Activated T-cell treated with anti-CD3 and anti-CD28 coated beads, Interleukin-2, amount 50 U/mL, for 72 hours (primary cell): ENCODE data around the gene KRTAP19-3. TPM values are rescaled to one million over a fixed set of nuclear protein-coding genes. Genes with fewer than 3 reads are reported as not detected.
"Not testable (repeated sequence)": the region's sequence is repeated elsewhere in the genome, so short reads cannot be mapped to it uniquely, and the experiment has no call there.

ENCODE experiments used
- ATAC-seq, 2 donors: fragments of 150-1000 bp; cut with Tn5 transposase; replicated peaks in 1 of 2; 2 replicates each; pipeline ENCODE4 v1.10.0; 2021; ENCODE audit warnings: moderate library complexity in 2 of 2, mild to moderate bottlenecking in 1 of 2
- DNase-seq, 2 donors: peaks; one replicate each; pipeline ENCODE4 v3.0.0; 2021 to 2022; ENCODE audit warnings: mixed read lengths in 1 of 2
- H3K27ac Mint-ChIP-seq: one replicate; pipeline ENCODE4 v1.8.0; 2022; ENCODE audit warnings: mild to moderate bottlenecking, moderate library complexity, mixed read lengths
- H3K27me3 Mint-ChIP-seq: one replicate; pipeline ENCODE4 v1.8.0; 2022; ENCODE audit warnings: low read depth, mixed read lengths
- H3K36me3 Mint-ChIP-seq, 2 donors: one replicate each; pipeline ENCODE4 v1.8.0; 2022; ENCODE audit warnings: mixed read lengths in 2 of 2, mild to moderate bottlenecking in 1 of 2; ENCODE audit not compliant: insufficient read depth in 2 of 2
- H3K4me1 Mint-ChIP-seq: one replicate; pipeline ENCODE4 v1.8.0; 2022; ENCODE audit warnings: low read depth, mixed read lengths
- H3K4me3 Mint-ChIP-seq, 2 donors: one replicate each; pipeline ENCODE4 v1.8.0; 2022; ENCODE audit warnings: mild to moderate bottlenecking in 2 of 2, mixed read lengths in 2 of 2, moderate library complexity in 2 of 2
- H3K9me3 Mint-ChIP-seq, 2 donors: one replicate each; pipeline ENCODE4 v1.8.0; 2022; ENCODE audit warnings: mixed read lengths in 2 of 2
- total RNA-seq, 2 donors: library from RNA; stranded (reverse); gene quantifications; one replicate each; pipeline ENCODE4 v1.2.3, GENCODE V29; 2022

Gene KRTAP19-3
- total RNA-seq, result not detected

DNA sequence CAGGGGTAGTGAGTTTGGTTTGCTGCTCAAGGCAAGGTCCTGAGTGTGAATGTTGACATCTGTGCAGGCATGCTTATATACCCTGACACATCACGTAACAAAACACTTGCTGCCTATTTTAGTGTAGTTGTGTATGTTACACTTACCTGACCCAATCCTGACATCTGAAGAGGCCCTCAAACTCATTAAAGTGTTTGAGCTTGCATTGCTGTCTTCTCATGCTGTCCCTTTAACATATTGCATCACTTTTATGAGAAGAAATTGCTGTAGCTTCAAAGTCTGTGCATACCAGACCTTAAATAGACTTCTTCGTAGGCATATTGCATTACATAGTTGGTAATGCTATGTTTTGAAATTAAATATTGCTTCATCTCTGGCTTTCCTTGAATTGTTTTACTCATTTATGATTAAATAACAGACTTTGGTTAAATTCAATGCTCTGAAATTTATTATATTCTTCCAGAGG lies at the start of gene KRTAP19-3:
Gene KRTAP19-3, minus strand, starts transcription at position 51 of the 466 bp plus-strand sequence. CDS start 56 bp downstream, outside the sequence.
- no peaks in the 10 kb centered on the region for H3K27me3 Mint-ChIP-seq
- ATAC-seq (no peak), DNase-seq (no peak)
- no peak within 1 kb of the TSS for H3K27ac Mint-ChIP-seq
- no peaks in the 10 kb centered on the region for H3K36me3 Mint-ChIP-seq
- H3K9me3 Mint-ChIP-seq, result peaks cover 2 to 4% of the 10 kb centered on the region in 2 donors
- no peaks in the 10 kb centered on the region for H3K4me1 Mint-ChIP-seq
- no peak within 1 kb of the TSS for H3K4me3 Mint-ChIP-seq

GRCh38 chr21:30518876-30519275 lies 27.1 kb upstream of the KRTAP19-3 start:
- H3K4me3 Mint-ChIP-seq, result no peak overlapping the region
- no peaks in the 10 kb centered on the region for H3K4me1 Mint-ChIP-seq
- no peak for ATAC-seq
- H3K36me3 Mint-ChIP-seq, result no peaks in the 10 kb centered on the region
- no peak overlapping the region for H3K27ac Mint-ChIP-seq
- H3K27me3 Mint-ChIP-seq, result no peaks in the 10 kb centered on the region
- peaks cover 0 to 5% of the 10 kb centered on the region in 2 donors for H3K9me3 Mint-ChIP-seq
- no peak for DNase-seq

DNA sequence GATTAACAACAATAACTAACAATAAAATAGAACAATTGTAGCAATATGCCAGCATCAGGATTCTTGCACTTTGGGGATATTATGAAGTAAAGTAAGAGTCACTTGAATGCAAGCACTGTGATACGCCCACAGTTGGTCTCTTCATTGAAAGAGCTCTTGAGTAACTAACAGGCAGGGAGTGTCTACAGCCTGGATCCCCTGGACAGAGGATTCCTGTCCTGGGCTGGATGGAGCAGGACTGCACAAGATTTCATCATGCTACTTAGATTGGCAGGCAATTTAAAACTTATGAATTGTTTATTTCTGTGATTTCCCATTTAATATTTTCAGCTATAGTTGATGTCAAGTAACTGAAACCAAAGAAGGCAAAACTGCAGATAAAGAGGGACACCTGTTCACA lies 23.9 kb upstream of the KRTAP19-3 start:
- Mint-ChIP-seq H3K27ac (no peak overlapping the region), H3K27me3 (no peaks in the 10 kb centered on the region), H3K9me3 (peaks cover 0 to 3% of the 10 kb centered on the region in 2 donors), H3K4me1 (no peaks in the 10 kb centered on the region), H3K4me3 (no peak overlapping the region), H3K36me3 (no peaks in the 10 kb centered on the region)
- ATAC-seq, result no peak
- DNase-seq, result no peak

DNA sequence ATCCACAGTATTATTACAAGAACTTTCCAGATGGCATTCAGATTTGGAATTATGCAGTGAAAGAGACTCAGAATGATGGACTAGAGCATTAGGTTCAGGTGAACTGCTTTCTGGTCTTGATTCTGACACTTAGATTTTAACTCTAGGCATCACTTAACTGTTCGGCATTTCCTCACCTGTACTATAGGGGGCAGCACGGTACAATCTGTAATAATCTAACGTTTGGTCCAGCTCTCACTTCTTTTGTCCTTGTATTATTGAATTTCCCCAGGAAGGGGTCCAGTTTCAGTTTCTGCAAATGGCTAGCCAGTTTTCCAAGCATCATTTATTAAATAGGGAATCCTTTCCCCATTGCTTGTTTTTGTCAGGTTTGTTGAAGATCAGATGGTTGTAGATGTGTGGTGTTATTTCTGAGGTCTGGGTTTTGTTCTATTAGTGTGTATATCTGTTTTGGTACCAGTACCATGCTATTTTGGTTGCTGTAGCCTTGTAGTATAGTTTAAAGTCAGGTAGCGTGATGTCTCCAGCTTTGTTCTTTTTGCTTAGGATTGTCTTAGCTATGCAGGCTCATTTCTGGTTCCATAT lies 13.9 kb upstream of the KRTAP19-3 start:
- not testable (repeated sequence) for H3K4me1 Mint-ChIP-seq, H3K9me3 Mint-ChIP-seq, H3K27ac Mint-ChIP-seq, H3K4me3 Mint-ChIP-seq, ATAC-seq, H3K36me3 Mint-ChIP-seq
- DNase-seq, result peak; percentile 1 to 13
- peaks cover 11% of the 10 kb centered on the region for H3K27me3 Mint-ChIP-seq

- ATAC-seq (no peak), DNase-seq (no peak)
- Mint-ChIP-seq H3K4me3 (no peak within 1 kb of the TSS), H3K36me3 (no peaks in the 10 kb centered on the region), H3K27ac (no peak within 1 kb of the TSS), H3K4me1 (no peaks in the 10 kb centered on the region), H3K27me3 (peaks cover 9% of the 10 kb centered on the region), H3K9me3 (no peaks in the 10 kb centered on the region)
Observed at GRCh38 chr21:30502041-30502440, 10.2 kb upstream of the KRTAP19-3 start, which contains the start of gene KRTAP19-5. Gene KRTAP19-5 (minus strand): TSS chr21:30502141. CDS start chr21:30502090, 51 bp downstream.

- H3K4me3 Mint-ChIP-seq, result no peak within 1 kb of the TSS
- no peak for DNase-seq
- no peak for ATAC-seq
- H3K27ac Mint-ChIP-seq, result no peak within 1 kb of the TSS
- H3K4me1 Mint-ChIP-seq, result no peaks in the 10 kb centered on the region
- no peaks in the 10 kb centered on the region for H3K36me3 Mint-ChIP-seq
- H3K27me3 Mint-ChIP-seq, result no peaks in the 10 kb centered on the region
- H3K9me3 Mint-ChIP-seq, result no peaks in the 10 kb centered on the region
Observed at GRCh38 chr21:30497065-30497464, 5.3 kb upstream of the KRTAP19-3 start, which contains the start of gene KRTAP19-4. Gene KRTAP19-4 (minus strand): TSS chr21:30497165. CDS start chr21:30497110, 55 bp downstream.

DNA sequence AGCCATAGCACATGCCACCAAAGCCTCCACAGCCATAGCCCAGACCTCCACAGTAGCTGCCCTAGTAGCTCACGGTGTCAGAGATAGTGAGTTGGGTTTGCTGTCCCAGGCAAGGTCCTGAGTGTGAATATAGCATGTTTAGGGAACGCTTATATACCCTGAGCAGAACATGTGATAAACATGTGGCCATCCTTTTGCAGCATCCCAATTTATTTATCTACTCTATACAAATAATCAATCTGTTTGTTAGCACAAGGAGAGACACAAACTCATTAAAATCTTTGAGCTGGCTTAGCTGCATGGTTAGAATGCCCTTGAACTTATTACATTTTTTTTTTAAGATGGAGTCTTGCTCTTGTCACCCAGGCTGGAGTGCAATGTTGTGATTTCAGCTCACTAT lies 4.5 kb downstream of the KRTAP19-3 start, which contains the start of gene KRTAP19-2:
Gene KRTAP19-2, minus strand, starts transcription at position 101 of the 400 bp plus-strand sequence. Its CDS starts 88 bp downstream, at position 13.
- H3K4me3 Mint-ChIP-seq, result no peak within 1 kb of the TSS
- no peak within 1 kb of the TSS for H3K27ac Mint-ChIP-seq
- H3K4me1 Mint-ChIP-seq, result no peaks in the 10 kb centered on the region
- no peak for ATAC-seq
- H3K36me3 Mint-ChIP-seq, result no peaks in the 10 kb centered on the region
- no peaks in the 10 kb centered on the region for H3K27me3 Mint-ChIP-seq
- DNase-seq, result no peak
- H3K9me3 Mint-ChIP-seq, result peaks cover 5 to 8% of the 10 kb centered on the region in 2 donors

DNA sequence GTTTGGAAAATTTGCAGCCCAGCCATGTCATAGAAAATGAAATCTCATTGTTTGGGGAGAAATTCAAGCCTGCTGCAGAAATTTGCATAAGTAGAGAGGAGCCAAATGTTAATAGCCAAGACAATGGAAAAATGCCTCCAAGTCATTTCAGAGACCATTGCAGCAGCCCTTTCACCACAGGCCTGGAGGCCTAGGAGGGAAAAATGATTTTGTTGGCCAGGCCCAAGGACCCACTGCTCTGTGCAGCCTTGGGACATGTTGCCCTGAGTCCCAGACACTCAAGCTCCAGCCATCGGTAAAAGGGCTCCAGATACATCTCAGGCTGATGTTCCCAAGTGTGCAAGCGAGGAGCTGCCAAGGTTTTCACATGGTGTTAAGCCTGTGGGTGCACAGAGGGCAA lies 5.6 kb downstream of the KRTAP19-3 start:
- ATAC-seq (no peak), DNase-seq (no peak)
- no peaks in the 10 kb centered on the region for H3K36me3 Mint-ChIP-seq
- no peak overlapping the region for H3K27ac Mint-ChIP-seq
- H3K4me3 Mint-ChIP-seq, result no peak overlapping the region
- no peaks in the 10 kb centered on the region for H3K27me3 Mint-ChIP-seq
- H3K9me3 Mint-ChIP-seq, result peaks cover 5 to 8% of the 10 kb centered on the region in 2 donors
- no peaks in the 10 kb centered on the region for H3K4me1 Mint-ChIP-seq

DNA sequence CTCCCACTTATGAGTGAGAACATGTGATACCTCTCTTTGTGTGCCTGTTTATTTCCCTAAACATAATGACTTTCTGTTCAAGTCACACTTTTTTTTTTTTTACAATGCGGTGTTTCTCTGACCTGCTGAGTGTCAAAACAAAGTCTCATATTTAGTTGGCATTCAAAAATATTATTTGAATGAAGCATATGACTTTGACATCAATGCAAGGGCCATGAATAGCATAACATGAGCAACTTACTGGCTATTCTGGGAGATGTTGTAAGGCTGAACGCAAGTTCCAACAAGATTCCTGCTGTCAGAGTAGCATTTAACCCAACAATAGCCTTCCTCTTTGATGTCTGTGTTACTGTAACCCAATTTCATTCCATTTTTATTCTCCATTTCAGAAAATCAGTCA lies 9.7 kb downstream of the KRTAP19-3 start:
- Mint-ChIP-seq H3K9me3 (peaks cover 4% of the 10 kb centered on the region in 2 donors), H3K4me3 (no peak overlapping the region), H3K27me3 (no peaks in the 10 kb centered on the region), H3K4me1 (no peaks in the 10 kb centered on the region), H3K36me3 (no peaks in the 10 kb centered on the region), H3K27ac (no peak overlapping the region)
- DNase-seq, result no peak
- no peak for ATAC-seq

- no peaks in the 10 kb centered on the region for H3K36me3 Mint-ChIP-seq
- no peak within 1 kb of the TSS for H3K27ac Mint-ChIP-seq
- H3K4me3 Mint-ChIP-seq, result no peak within 1 kb of the TSS
- no peaks in the 10 kb centered on the region for H3K4me1 Mint-ChIP-seq
- no peaks in the 10 kb centered on the region for H3K9me3 Mint-ChIP-seq
- peaks cover 6% of the 10 kb centered on the region for H3K27me3 Mint-ChIP-seq
- no peak for ATAC-seq
- DNase-seq, result no peak
Observed at GRCh38 chr21:30480145-30480544, 11.7 kb downstream of the KRTAP19-3 start, which contains the start of gene KRTAP19-1. Gene KRTAP19-1 (minus strand): TSS chr21:30480367. CDS start chr21:30480317, 50 bp downstream.

DNA sequence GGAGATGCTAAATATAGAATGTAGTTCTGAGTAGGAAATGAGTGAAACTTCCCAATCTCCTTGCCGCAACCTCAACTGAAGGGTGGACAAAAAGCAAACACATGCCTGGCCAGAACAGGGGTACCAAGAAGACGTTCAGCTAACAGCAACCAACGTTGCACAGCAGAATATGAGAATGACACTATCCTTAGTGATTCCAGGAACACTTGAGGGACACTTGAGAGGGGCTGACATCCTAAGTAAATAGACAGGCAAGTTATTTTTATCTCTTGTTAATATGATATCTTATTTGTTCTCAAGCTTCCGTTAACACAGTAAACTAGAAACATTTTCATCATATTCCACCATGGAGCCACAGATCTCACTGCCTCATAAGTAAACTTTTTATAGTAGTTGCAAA lies 12.6 kb downstream of the KRTAP19-3 start:
- H3K4me1 Mint-ChIP-seq, result no peaks in the 10 kb centered on the region
- H3K4me3 Mint-ChIP-seq, result no peak overlapping the region
- ATAC-seq (no peak), DNase-seq (no peak)
- H3K27me3 Mint-ChIP-seq, result peaks cover 6% of the 10 kb centered on the region
- H3K9me3 Mint-ChIP-seq, result no peaks in the 10 kb centered on the region
- no peak overlapping the region for H3K27ac Mint-ChIP-seq
- no peaks in the 10 kb centered on the region for H3K36me3 Mint-ChIP-seq

DNA sequence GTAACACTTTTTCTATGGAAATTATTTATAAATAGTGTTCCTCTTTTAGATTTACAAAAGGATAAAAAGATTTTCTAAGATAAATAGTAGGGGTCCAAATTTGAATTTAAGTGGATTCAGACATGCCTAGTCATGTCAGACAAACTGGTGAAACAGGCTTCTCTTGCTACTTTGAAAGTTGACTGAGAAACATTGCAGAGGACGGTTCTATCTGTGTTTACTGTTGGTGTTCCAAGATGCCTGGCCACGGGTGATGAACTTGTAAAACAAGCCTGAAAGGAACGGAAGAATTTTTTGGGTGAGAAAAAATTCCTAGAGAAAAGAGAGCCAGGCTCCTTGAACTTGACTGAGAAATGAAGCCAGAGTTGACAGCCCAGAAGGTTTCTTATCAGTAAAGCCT lies 13.8 kb downstream of the KRTAP19-3 start:
- Mint-ChIP-seq H3K27me3 (peaks cover 6% of the 10 kb centered on the region), H3K4me3 (no peak overlapping the region), H3K9me3 (no peaks in the 10 kb centered on the region), H3K27ac (no peak overlapping the region), H3K36me3 (no peaks in the 10 kb centered on the region), H3K4me1 (no peaks in the 10 kb centered on the region)
- ATAC-seq (no peak), DNase-seq (no peak)

GRCh38 chr21:30468900-30469714 lies 22.7 kb downstream of the KRTAP19-3 start:
- DNase-seq, result no peak
- Mint-ChIP-seq H3K27me3 (peaks cover 6% of the 10 kb centered on the region), H3K36me3 (no peaks in the 10 kb centered on the region), H3K9me3 (no peaks in the 10 kb centered on the region), H3K27ac (no peak overlapping the region), H3K4me3 (no peak overlapping the region), H3K4me1 (no peaks in the 10 kb centered on the region)
- no peak for ATAC-seq
